DMS114 treated with DMSO at 0.1 percent for 48 hours (cell line): ENCODE measurements around the gene ELOVL7.
A peak's percentile ranks its signal among the peaks of the same experiment; 100 is the strongest.
"Not testable (repeated sequence)": the region's sequence is repeated elsewhere in the genome, so short reads cannot be mapped to it uniquely, and the experiment has no call there.

ENCODE experiments used
- DNase-seq: peaks from one replicate; lab custom pipeline; 2025; ENCODE audit not compliant: unreplicated experiment; lab: John Stamatoyannopoulos, UW

The ELOVL7 gene

GRCh38 chr5:60843936-60844905 lies at the start of gene ELOVL7:
TSS of gene ELOVL7 (minus strand) at chr5:60844269. CDS start at chr5:60787397, 56,872 bp downstream.
- DNase-seq: peak; percentile 46

- no peak for DNase-seq
Observed at GRCh38 chr5:60893521-60893920, 49.5 kb upstream of the ELOVL7 start.

GRCh38 chr5:60891667-60892066 lies 47.6 kb upstream of the ELOVL7 start:
- DNase-seq: no peak

- no peak for DNase-seq
Observed at GRCh38 chr5:60888359-60889061, 44.4 kb upstream of the ELOVL7 start.

GRCh38 chr5:60887746-60888145 lies 43.7 kb upstream of the ELOVL7 start:
- DNase-seq: no peak

- no peak for DNase-seq
Observed at GRCh38 chr5:60887096-60887495, 43.0 kb upstream of the ELOVL7 start.

- no peak for DNase-seq
Observed at GRCh38 chr5:60886158-60886557, 42.1 kb upstream of the ELOVL7 start.

GRCh38 chr5:60883229-60883628 lies 39.2 kb upstream of the ELOVL7 start:
- DNase-seq: peak; percentile 4

GRCh38 chr5:60872892-60873291 lies 28.8 kb upstream of the ELOVL7 start:
- DNase-seq: no peak

GRCh38 chr5:60870857-60871256 lies 26.8 kb upstream of the ELOVL7 start:
- DNase-seq: no peak

GRCh38 chr5:60860572-60860971 lies 16.5 kb upstream of the ELOVL7 start:
- not testable (repeated sequence) for DNase-seq

- DNase-seq: no peak
Observed at GRCh38 chr5:60856066-60856465, 12.0 kb upstream of the ELOVL7 start.

- DNase-seq: no peak
Observed at GRCh38 chr5:60852940-60853339, 8.9 kb upstream of the ELOVL7 start.

GRCh38 chr5:60852317-60852716 lies 8.2 kb upstream of the ELOVL7 start:
- DNase-seq: no peak

- DNase-seq: no peak
Observed at GRCh38 chr5:60851626-60852025, 7.6 kb upstream of the ELOVL7 start.

GRCh38 chr5:60846298-60846697 lies 2.2 kb upstream of the ELOVL7 start:
- no peak for DNase-seq

- no peak for DNase-seq
Observed at GRCh38 chr5:60843386-60843935, 608 bp downstream of the ELOVL7 start.

- no peak for DNase-seq
Observed at GRCh38 chr5:60842871-60843385, 1.1 kb downstream of the ELOVL7 start.

- DNase-seq: no peak
Observed at GRCh38 chr5:60841361-60841760, 2.7 kb downstream of the ELOVL7 start.

GRCh38 chr5:60836131-60836530 lies 7.9 kb downstream of the ELOVL7 start:
- DNase-seq: no peak

- no peak for DNase-seq
Observed at GRCh38 chr5:60835554-60835953, 8.5 kb downstream of the ELOVL7 start.

GRCh38 chr5:60833520-60833919 lies 10.5 kb downstream of the ELOVL7 start:
- DNase-seq: no peak
